Activated naive CD4-positive, alpha-beta T cell treated with anti-CD3 and anti-CD28 coated beads, Interleukin-2, amount 50 U/mL, for 72 hours (primary cell): ENCODE results near the gene SAT2. TPM values are rescaled to one million over a fixed set of nuclear protein-coding genes. Genes with fewer than 3 reads are reported as not detected.
"Not testable (repeated sequence)": the region's sequence is repeated elsewhere in the genome, so short reads cannot be mapped to it uniquely, and the experiment has no call there.

Experiments
- ATAC-seq, 2 donors: fragments of 150-1000 bp; cut with Tn5 transposase; 2 replicates each; pipeline ENCODE4 v1.10.0; 2021; ENCODE audit warnings: mild to moderate bottlenecking in 2 of 2, moderate library complexity in 2 of 2
- DNase-seq, 2 donors: peaks; one replicate each; pipeline ENCODE4 v3.0.0; 2021 to 2022; ENCODE audit warnings: low spot score in 2 of 2
- H3K27ac Mint-ChIP-seq, 2 donors: one replicate each; pipeline ENCODE4 v1.8.0; 2022; ENCODE audit warnings: mild to moderate bottlenecking in 2 of 2, mixed read lengths in 2 of 2
- H3K36me3 Mint-ChIP-seq, 2 donors: one replicate each; pipeline ENCODE4 v1.8.0; 2022; ENCODE audit warnings: mixed read lengths in 2 of 2
- H3K9me3 Mint-ChIP-seq, 2 donors: one replicate each; pipeline ENCODE4 v1.8.0; 2022; ENCODE audit warnings: mixed read lengths in 2 of 2
- total RNA-seq, 2 donors: library from RNA; stranded (reverse); gene quantifications; one replicate each; pipeline ENCODE4 v1.2.3, GENCODE V29; 2022

Gene SAT2
- total RNA-seq, 2 donors from 2014 or later, result 24.4 to 49.6 TPM

- DNase-seq, result peak; percentile 96 to 100
- ATAC-seq, result peak; percentile 93 to 95
- Mint-ChIP-seq H3K36me3 (peaks cover 13 to 20% of the 10 kb centered on the region in 2 donors), H3K9me3 (no peaks in the 10 kb centered on the region), H3K27ac (peak within 1 kb of the TSS; percentile 89 to 96)
Observed at GRCh38 chr17:7614425-7615264, 13.0 kb downstream of the SAT2 start, which contains the start of gene FXR2. Gene FXR2 (minus strand): TSS chr17:7614897. CDS start chr17:7614532, 365 bp downstream.

GRCh38 chr17:7613769-7614424 is 13.7 kb downstream of the SAT2 start:
- ATAC-seq (no peak), DNase-seq (no peak)
- peaks cover 13 to 20% of the 10 kb centered on the region in 2 donors for H3K36me3 Mint-ChIP-seq
- H3K9me3 Mint-ChIP-seq, result no peaks in the 10 kb centered on the region
- peak overlapping the region; percentile 89 to 96 for H3K27ac Mint-ChIP-seq

- DNase-seq (no peak), ATAC-seq (no peak)
- Mint-ChIP-seq H3K36me3 (peaks cover 13 to 20% of the 10 kb centered on the region in 2 donors), H3K27ac (no peak overlapping the region), H3K9me3 (no peaks in the 10 kb centered on the region)
Observed at GRCh38 chr17:7612294-7612640, 15.4 kb downstream of the SAT2 start.

GRCh38 chr17:7611635-7612293 is 15.9 kb downstream of the SAT2 start:
- Mint-ChIP-seq H3K27ac (no peak overlapping the region), H3K36me3 (peaks cover 13 to 20% of the 10 kb centered on the region in 2 donors), H3K9me3 (no peaks in the 10 kb centered on the region)
- DNase-seq, result no peak
- ATAC-seq, result no peak

DNA sequence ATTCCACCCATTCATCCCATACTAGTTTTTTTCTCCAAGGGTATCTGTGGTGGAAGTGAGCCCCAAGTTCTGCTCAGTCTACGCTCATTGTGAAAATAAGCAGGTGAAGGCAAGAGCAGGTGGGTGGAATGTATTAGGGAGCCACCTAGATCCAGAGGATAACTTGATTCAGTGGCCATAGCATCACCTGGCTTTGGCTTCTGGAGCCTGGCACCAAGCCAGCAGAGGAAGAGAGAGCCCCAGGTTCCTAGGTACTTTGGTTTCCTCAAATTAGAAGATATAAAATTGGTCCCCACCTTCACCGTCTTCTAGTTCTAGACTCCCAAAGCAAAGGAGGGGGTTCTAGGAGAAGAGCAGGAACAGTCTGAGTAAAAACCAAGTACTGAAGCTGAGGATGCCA is 17.0 kb downstream of the SAT2 start:
- no peak for ATAC-seq
- H3K9me3 Mint-ChIP-seq, result no peaks in the 10 kb centered on the region
- no peak overlapping the region for H3K27ac Mint-ChIP-seq
- no peak for DNase-seq
- peaks cover 13 to 20% of the 10 kb centered on the region in 2 donors for H3K36me3 Mint-ChIP-seq

- Mint-ChIP-seq H3K36me3 (peaks cover 14 to 17% of the 10 kb centered on the region in 2 donors), H3K9me3 (no peaks in the 10 kb centered on the region), H3K27ac (peak overlapping the region in 1 of 2 donors; percentile 12)
- DNase-seq (no peak), ATAC-seq (no peak)
Observed at GRCh38 chr17:7606280-7606679, 21.3 kb downstream of the SAT2 start.

DNA sequence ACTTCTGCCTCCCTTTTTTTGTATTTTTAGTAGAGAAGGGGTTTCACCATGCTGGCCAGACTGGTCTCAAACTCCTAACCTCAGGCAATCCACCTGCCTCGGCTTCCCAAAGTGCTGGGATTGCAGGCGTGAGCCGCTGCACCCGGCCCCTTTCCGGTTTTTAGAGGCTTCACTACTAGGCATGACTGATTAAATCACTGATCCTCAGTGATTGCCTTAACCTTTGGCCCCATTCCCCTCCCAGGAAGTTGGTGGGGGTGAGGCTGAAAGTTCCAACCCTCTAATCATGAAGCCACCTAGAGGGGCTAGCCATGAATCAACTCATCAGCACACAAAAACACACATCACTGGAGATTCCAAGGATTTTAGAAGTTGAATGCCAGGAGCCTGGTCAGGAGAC is 30.1 kb downstream of the SAT2 start:
- DNase-seq, H3K9me3 Mint-ChIP-seq, H3K27ac Mint-ChIP-seq, ATAC-seq: not testable (repeated sequence)
- H3K36me3 Mint-ChIP-seq, result peaks cover 9 to 20% of the 10 kb centered on the region in 2 donors

DNA sequence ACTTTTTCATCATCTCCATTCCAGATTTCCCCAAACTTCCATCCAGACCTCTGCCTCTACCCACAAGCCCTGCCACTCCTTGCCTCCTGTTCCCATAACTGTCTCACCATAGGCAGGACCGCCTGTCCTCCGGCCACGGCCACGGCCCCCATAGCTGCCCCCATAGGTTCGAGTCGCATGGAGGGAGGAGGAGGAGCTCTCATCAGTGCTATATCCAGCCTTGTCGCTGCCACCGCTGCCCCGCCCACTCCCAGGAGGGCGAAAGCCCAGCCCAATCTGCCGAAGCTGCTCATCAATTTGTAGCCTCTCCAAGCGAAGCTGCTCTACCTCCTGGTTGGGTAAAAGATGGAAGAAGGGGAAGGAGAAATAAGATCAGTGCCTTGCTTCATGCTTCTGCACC is 34.3 kb downstream of the SAT2 start:
- ATAC-seq (no peak), DNase-seq (no peak)
- Mint-ChIP-seq H3K27ac (peak overlapping the region; percentile 5 to 61), H3K36me3 (peaks cover 0 to 15% of the 10 kb centered on the region in 2 donors), H3K9me3 (no peaks in the 10 kb centered on the region)

GRCh38 chr17:7592422-7593021 is 35.1 kb downstream of the SAT2 start:
- ATAC-seq (no peak), DNase-seq (no peak)
- Mint-ChIP-seq H3K27ac (peak overlapping the region in 1 of 2 donors; percentile 25), H3K36me3 (peaks cover 0 to 15% of the 10 kb centered on the region in 2 donors), H3K9me3 (no peaks in the 10 kb centered on the region)

DNA sequence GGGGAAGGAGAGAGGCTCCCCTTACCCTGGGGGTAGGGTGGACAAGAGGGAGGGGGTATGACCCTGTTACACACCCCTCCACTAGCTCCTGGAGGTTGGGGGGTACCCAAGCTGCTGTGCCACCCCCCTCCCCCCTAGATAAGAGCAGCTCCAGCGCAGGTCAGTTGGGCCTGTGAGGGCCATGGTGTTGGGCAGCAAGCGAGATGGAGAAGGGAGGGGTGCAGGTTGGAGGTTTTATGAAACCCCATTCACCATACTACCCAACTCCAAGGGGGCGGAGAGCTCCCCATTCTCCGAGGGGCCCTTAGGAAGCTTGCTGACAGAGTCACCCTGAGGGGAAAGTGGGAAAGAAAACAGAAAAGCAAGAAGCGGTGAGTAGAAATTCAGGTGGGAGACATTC is 36.0 kb downstream of the SAT2 start:
- Mint-ChIP-seq H3K36me3 (peaks cover 0 to 10% of the 10 kb centered on the region in 2 donors), H3K27ac (peak overlapping the region; percentile 31 to 72), H3K9me3 (no peaks in the 10 kb centered on the region)
- no peak for DNase-seq
- ATAC-seq, result no peak

DNA sequence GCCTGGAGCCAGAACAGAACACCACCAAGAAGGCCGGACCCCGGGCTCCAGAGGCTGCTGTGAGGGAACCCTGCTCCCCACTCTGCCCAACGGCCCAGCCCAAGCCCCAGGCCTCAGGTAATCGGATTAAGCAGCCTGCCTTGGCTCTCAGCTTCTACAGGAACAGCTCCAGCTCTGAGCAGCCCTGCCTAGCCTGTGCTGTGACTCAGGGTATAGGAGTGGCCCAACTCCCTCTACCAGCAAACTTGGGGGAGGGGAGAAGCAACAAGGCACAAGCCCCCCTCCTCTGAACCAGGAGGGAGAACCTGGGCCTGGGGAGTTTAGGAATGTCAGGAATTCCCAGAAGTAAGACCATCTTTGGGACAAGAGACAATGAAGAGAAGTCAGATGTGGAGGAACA is 36.9 kb downstream of the SAT2 start:
- peak overlapping the region in 1 of 2 donors; percentile 32 for H3K27ac Mint-ChIP-seq
- DNase-seq, result no peak
- H3K36me3 Mint-ChIP-seq, result peaks cover 2 to 12% of the 10 kb centered on the region in 2 donors
- no peaks in the 10 kb centered on the region for H3K9me3 Mint-ChIP-seq
- ATAC-seq, result peak in 1 of 2 donors; percentile 19

GRCh38 chr17:7589891-7590691 is 37.5 kb downstream of the SAT2 start, which contains the start of gene SOX15:
Gene SOX15 (minus strand): TSS chr17:7590094. CDS start chr17:7589676, 418 bp downstream.
- no peaks in the 10 kb centered on the region for H3K9me3 Mint-ChIP-seq
- no peak for DNase-seq
- peak within 1 kb of the TSS in 1 of 2 donors; percentile 32 for H3K27ac Mint-ChIP-seq
- ATAC-seq, result no peak
- H3K36me3 Mint-ChIP-seq, result peaks cover 6 to 17% of the 10 kb centered on the region in 2 donors

DNA sequence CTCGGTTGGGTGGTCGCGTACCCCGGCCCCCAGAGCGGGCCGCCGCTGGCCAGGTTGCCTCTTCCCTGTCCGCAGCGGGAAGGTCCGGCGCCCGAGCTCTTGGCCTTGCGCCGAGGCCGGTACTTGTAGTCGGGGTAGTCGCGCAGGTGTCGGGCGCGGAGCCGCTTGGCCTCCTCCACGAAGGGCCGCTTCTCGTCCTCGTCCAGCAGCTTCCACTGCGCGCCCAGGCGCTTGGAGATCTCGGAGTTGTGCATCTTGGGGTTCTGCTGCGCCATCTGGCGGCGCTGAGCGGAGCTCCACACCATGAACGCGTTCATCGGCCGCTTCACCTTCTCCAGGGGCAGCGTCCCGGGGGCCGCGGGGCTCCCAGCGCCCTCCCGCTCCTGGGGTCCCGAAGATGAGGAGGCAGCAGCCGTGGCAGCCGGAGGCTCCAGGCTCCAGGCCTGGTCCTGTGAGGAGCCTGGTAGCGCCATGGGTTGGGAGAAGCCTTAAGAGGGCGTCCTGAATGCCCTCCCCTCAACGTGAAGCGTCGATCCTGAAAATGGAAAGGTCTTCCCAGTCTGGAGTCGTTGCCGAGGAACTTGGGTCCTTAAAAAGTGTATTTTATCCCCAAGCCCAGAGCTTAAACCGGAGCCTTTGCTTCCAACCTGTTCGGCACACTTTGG is 38.3 kb downstream of the SAT2 start:
- DNase-seq, result peak; percentile 71 to 72
- Mint-ChIP-seq H3K27ac (no peak overlapping the region), H3K36me3 (peaks cover 14 to 22% of the 10 kb centered on the region in 2 donors), H3K9me3 (no peaks in the 10 kb centered on the region)
- ATAC-seq, result peak; percentile 55 to 82

DNA sequence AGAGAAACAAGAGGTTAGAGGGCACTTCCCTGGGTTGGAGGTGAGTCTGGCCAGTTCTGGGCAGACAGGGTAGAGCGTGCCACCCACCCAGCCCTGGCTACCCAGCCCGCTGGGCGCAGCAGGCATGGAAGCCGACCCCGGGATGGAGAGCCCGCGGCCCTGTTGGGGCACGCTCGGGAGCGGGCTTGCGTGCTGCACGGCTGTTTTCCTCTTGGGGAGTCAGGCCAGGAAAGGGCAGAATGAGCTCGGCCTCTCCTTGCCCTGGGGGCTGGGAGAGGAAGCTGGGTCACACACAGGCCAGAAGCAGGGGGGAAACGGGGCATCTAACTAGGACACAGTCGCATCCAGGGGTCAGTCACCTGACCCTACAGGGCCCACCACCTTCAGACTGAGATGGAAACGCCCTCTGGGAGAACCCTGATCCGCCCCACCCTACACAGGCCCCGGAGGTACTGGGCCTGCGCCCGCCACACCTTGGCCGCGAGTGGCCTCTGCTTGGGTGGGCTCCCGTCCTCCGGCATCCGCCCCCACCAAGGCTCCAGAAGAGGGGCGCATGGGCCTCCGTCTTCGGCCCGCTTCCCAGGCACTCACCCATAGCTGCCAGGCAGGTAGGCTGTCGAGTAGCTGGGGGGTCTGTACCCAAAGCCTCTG is 38.9 kb downstream of the SAT2 start:
- no peak for DNase-seq

More for the DNA sequence above, 38.9 kb downstream of the SAT2 start:
- Mint-ChIP-seq H3K36me3 (peaks cover 20 to 22% of the 10 kb centered on the region in 2 donors), H3K27ac (peak overlapping the region in 1 of 2 donors; percentile 44), H3K9me3 (no peaks in the 10 kb centered on the region)
- peak in 1 of 2 donors; percentile 1 for ATAC-seq
